ENCODE data around the gene TGM3. TPM values are rescaled to one million over a fixed set of nuclear protein-coding genes. Genes with fewer than 3 reads are reported as not detected.
A peak's percentile ranks its signal among the peaks of the same experiment; 100 is the strongest.

Gene TGM3
- total RNA-seq, 2 donors from 2014 or later, result not detected

DNA sequence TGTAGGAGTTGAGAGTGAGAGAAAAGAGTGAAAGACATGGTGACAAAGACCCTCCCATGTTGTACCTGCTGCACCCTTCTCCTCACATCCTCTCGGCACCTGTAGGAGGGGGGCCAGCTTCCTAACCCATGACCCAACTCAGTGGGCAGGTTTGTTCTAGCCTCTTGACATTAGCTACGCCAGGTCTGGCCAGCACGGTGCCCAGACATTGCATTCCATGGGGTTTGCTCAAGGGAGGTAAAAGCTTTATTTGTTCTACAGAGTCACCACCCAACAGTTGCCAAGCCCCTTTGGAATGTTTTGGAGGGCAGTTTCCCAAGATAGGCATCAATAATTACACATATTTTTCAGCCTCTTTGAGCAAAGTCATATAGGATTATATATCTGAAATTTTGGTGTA is 62.2 kb downstream of the TGM3 start:
- DNase-seq (ENCODE audit: low spot score), result peak; percentile 36
- Histone ChIP-seq H3K4me3 (no peak overlapping the region), H3K9me3 (peaks cover 0 to 28% of the 10 kb centered on the region in 2 donors), H3K27ac (no peak overlapping the region), H3K4me1 (no peaks in the 10 kb centered on the region), H3K27me3 (no peaks in the 10 kb centered on the region), H3K36me3 (no peaks in the 10 kb centered on the region)
- TF ChIP-seq, protein P1, sequence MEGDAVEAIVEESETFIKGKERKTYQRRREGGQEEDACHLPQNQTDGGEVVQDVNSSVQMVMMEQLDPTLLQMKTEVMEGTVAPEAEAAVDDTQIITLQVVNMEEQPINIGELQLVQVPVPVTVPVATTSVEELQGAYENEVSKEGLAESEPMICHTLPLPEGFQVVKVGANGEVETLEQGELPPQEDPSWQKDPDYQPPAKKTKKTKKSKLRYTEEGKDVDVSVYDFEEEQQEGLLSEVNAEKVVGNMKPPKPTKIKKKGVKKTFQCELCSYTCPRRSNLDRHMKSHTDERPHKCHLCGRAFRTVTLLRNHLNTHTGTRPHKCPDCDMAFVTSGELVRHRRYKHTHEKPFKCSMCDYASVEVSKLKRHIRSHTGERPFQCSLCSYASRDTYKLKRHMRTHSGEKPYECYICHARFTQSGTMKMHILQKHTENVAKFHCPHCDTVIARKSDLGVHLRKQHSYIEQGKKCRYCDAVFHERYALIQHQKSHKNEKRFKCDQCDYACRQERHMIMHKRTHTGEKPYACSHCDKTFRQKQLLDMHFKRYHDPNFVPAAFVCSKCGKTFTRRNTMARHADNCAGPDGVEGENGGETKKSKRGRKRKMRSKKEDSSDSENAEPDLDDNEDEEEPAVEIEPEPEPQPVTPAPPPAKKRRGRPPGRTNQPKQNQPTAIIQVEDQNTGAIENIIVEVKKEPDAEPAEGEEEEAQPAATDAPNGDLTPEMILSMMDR (IDR thresholded peaks at IDR 0.05), result no peak

DNA sequence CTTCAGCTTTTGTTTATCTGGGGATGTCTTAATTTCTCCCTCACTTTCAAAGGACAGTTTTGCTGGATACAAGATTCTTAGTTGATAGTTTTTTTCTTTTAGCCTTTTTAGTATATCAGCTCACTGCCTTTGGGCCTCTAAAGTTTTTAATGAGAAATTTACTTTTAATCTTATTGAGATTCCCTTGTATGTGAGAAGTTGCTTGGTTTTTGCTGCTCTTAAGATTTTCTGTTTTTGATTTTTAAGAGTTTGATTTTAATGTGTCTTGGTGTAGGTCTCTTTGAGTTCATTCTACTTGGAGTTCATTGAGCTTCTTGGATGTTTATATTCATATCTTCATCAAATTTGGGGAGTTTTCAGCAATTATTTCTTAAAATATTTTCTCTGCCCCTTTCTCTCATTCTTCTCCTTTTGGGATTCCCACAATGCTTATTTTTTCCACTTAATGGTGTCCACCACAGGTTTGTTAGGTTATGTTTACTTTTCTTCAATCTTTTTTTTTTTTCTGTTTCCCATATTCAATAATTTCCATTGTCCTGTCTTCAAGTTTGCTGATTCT is 65.3 kb downstream of the TGM3 start:
- TF ChIP-seq, protein P1 (IDR thresholded peaks at IDR 0.05), result no peak
- H3K36me3 ChIP-seq, result no peaks in the 10 kb centered on the region
- H3K4me1 ChIP-seq, result no peaks in the 10 kb centered on the region
- no peak overlapping the region for H3K27ac ChIP-seq
- peaks cover 0 to 28% of the 10 kb centered on the region in 2 donors for H3K9me3 ChIP-seq
- DNase-seq (ENCODE audit: low spot score), result no peak
- no peaks in the 10 kb centered on the region for H3K27me3 ChIP-seq
- no peak overlapping the region for H3K4me3 ChIP-seq

DNA sequence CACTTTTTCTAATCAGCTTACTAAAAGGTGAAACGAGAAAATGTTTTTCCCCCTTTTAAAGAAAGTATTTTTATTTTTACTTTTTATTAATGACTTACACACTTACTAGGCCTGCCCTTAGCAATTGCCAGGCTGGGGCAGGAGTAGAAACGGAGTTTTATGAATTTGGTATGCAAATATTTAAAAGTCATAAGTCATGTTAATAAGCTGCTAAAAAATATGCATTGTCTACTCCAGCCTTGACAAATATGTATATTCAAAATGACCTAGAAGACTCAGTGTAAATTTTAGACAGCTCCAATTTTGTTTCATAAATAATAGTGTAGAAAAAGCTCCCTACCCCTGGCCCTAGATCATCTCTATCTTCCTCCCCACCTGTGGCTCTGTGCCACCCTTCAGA is 67.4 kb downstream of the TGM3 start:
- DNase-seq (ENCODE audit: low spot score), result no peak
- Histone ChIP-seq H3K27ac (no peak overlapping the region), H3K27me3 (no peaks in the 10 kb centered on the region)

DNA sequence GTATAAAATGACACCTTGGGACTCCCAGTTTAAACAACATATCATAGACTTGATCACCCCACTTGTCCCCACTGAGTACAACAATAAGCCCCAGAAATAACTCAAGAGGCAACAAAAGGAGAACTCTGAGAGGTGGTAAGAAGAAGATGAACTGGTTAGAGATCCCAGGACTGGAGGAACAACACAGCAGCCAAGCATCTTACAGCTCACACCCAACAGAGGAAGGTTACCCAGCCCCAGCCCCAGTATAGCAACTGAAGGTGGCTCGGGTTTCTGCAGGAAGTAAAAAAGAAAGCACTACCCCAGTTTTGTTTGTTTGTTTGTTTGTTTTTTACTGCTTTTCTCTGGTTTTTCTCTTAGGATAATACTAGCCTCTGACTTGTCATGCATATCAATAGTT is 67.8 kb downstream of the TGM3 start:
- Histone ChIP-seq H3K27me3 (no peaks in the 10 kb centered on the region), H3K4me1 (no peaks in the 10 kb centered on the region), H3K4me3 (no peak overlapping the region), H3K9me3 (peaks cover 0 to 29% of the 10 kb centered on the region in 2 donors), H3K27ac (no peak overlapping the region), H3K36me3 (no peaks in the 10 kb centered on the region)
- TF ChIP-seq, protein P1 (IDR thresholded peaks at IDR 0.05), result no peak
- DNase-seq (ENCODE audit: low spot score), result no peak

More for the DNA sequence above, 67.4 kb downstream of the TGM3 start:
- Histone ChIP-seq H3K9me3 (peaks cover 0 to 28% of the 10 kb centered on the region in 2 donors), H3K4me1 (no peaks in the 10 kb centered on the region), H3K4me3 (no peak overlapping the region), H3K36me3 (no peaks in the 10 kb centered on the region)
- TF ChIP-seq, protein P1 (IDR thresholded peaks at IDR 0.05), result no peak

DNA sequence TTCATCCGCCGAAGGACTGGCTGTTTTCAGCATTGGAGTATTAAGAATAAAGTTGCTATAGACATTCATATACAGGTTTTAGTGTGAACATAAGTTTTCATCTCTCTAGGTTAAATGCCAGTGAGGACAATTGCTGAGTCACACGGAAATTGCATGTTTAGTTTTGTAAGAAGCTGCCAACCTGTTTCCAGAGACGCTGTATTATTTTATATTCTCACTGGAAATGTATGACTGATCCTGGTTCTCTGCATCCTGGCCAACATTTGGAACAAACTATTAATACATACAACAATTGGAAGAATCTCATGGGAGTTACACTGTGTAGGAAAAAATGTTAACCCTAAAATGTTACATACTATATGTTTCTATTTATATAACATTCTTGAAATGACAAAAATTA is 68.2 kb downstream of the TGM3 start:
- Histone ChIP-seq H3K9me3 (peaks cover 0 to 34% of the 10 kb centered on the region in 2 donors), H3K27ac (no peak overlapping the region), H3K27me3 (no peaks in the 10 kb centered on the region), H3K4me1 (no peaks in the 10 kb centered on the region), H3K4me3 (no peak overlapping the region), H3K36me3 (no peaks in the 10 kb centered on the region)
- no peak for DNase-seq (ENCODE audit: low spot score)
- TF ChIP-seq, protein P1 (IDR thresholded peaks at IDR 0.05), result no peak

DNA sequence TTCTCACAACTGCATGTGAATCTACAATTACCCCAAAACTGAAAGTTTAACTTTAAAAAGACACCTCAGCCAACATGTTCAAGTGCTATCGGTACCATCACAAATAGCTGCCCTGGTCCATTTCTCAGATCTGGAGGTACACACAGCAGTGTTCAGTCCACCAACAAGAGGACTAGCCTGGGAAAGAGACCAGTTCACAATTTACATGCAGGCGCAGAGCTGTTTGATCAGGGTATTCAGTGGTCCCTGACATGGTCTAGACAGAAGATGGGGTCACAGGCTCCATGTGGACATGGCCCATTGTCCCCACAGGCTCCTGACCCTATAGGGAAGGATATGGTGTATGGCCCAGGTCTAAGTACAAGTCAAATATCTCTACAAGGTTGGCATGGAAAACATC is 69.3 kb downstream of the TGM3 start:
- no peak for DNase-seq (ENCODE audit: low spot score)
- Histone ChIP-seq H3K27me3 (no peaks in the 10 kb centered on the region), H3K9me3 (peaks cover 0 to 31% of the 10 kb centered on the region in 2 donors), H3K36me3 (no peaks in the 10 kb centered on the region), H3K4me3 (no peak overlapping the region), H3K27ac (no peak overlapping the region), H3K4me1 (no peaks in the 10 kb centered on the region)
- TF ChIP-seq, protein P1 (IDR thresholded peaks at IDR 0.05), result no peak

Measured in right atrium auricular region (tissue), 2 donors.